ENCODE measurements around the gene DSCAM.

The DSCAM gene

DNA sequence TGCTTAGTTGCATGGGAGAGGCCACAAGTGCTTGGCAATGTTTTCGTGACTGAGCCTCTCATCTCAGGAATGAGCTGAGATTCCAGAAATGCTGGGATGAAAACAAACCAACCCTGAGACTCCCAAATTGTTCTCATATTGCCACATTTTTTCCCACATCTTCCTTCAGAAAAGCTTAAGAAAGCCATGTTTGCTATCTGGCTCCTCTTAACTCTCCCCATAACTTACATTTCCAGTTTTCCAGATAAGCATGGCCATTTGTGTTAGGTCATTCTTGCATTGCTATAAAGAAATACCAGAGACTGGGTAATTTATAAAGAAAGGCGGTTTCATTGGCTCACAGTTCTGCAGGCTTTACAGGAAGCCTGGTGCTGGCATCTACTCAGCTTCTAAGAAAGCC, 17.2 kb downstream of the DSCAM start:
- Mint-ChIP-seq H3K27me3 (no peaks in the 10 kb centered on the region), H3K36me3 (ENCODE audit: low read depth) (no peaks in the 10 kb centered on the region), H3K4me3 (no peak overlapping the region), H3K27ac (no peak overlapping the region), H3K4me1 (ENCODE audit: low read depth) (no peaks in the 10 kb centered on the region), H3K9me3 (peaks cover 20% of the 10 kb centered on the region)
- intact Hi-C loops (cut with micrococcal nuclease) = no loop called here

DNA sequence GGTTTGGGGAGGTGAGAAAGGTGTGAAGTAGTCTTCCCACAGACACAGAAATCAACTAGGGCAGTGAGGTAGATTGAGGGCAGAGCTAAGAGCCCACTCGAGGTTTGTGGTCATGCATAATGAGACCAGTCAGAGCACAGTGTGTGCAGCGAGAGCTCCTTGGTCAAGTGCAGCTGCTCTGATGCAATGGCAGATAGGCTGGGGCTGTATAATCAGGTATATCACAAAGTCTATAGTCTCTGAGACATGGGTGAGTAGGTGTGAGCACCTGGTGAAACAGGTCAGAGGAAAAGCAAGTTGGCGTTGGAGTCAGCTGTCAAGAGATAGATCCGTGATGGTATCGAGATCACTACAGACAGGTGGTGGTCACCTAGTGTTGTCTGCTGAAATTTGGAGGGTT, 17.6 kb downstream of the DSCAM start:
- Mint-ChIP-seq H3K4me1 (ENCODE audit: low read depth) (no peaks in the 10 kb centered on the region), H3K36me3 (ENCODE audit: low read depth) (no peaks in the 10 kb centered on the region), H3K4me3 (no peak overlapping the region), H3K9me3 (peaks cover 25% of the 10 kb centered on the region), H3K27ac (no peak overlapping the region), H3K27me3 (no peaks in the 10 kb centered on the region)
- intact Hi-C loops (cut with micrococcal nuclease) = no loop called here

DNA sequence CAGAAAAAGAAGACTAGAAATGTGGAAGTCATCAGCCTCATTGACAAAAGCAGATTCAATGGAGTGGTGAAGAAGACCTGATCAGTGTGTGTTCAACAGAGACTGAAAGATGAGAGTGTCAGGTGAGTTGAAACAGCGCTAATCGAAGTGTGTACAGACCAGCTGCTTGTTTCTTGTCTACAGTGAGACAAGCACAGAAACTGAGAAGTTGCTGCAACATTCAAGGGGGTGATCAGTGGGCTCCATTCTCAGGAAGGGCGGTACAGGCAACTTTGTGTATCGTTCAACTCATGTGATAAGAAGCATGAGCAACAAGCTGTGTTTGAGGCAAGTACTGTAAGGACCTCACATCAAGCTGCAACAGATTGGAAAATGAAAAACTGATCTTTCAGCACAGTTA, 19.4 kb downstream of the DSCAM start:
- H3K36me3 Mint-ChIP-seq (ENCODE audit: low read depth) = no peaks in the 10 kb centered on the region
- H3K9me3 Mint-ChIP-seq = peaks cover 26% of the 10 kb centered on the region
- H3K4me3 Mint-ChIP-seq = no peak overlapping the region
- intact Hi-C loops (cut with micrococcal nuclease) = no loop called here
- H3K4me1 Mint-ChIP-seq (ENCODE audit: low read depth) = no peaks in the 10 kb centered on the region
- H3K27me3 Mint-ChIP-seq = no peaks in the 10 kb centered on the region
- H3K27ac Mint-ChIP-seq = no peak overlapping the region

DNA sequence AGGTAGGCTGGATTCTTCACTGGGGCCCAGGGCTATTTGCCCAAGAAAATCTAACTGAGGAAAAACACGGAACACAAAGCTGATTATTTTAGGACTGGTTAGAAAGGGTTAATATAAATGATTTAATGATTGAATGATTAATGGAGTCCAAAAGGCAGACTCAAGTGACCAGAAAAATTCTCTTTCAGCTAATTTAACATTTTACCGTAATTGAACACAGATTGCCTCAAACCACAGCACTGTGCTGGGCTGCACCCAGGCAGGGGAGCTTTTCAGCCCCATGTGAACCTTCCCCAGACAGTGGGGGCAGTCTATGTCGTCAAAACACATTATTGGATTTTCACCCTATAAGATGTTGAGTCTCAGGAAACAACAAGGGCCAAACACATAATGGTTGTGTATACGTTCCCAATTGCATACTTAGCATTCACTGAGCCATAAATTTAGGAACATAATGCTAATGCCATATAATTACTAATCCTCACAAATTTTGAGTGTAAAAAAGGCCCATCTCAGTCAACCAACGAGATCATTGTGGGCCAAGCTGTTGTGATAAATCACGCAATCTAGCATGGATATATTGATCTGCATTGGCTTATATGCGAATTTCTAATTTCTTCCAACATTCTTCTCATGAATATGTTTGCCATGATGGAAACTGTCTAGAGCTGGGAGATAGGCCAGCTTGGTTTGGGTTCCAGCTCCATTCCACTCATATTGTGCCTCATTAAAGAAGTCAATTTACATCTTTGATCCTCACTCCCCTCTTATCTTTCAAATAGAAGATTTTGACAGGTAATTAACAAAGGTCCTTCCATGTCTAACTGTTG, 27.7 kb downstream of the DSCAM start:
- H3K4me1 Mint-ChIP-seq (ENCODE audit: low read depth) = no peaks in the 10 kb centered on the region
- intact Hi-C loops (cut with micrococcal nuclease) = no loop called here
- H3K36me3 Mint-ChIP-seq (ENCODE audit: low read depth) = no peaks in the 10 kb centered on the region
- H3K27me3 Mint-ChIP-seq = no peaks in the 10 kb centered on the region
- H3K27ac Mint-ChIP-seq = no peak overlapping the region
- peaks cover 10% of the 10 kb centered on the region for H3K9me3 Mint-ChIP-seq
- no peak overlapping the region for H3K4me3 Mint-ChIP-seq

DNA sequence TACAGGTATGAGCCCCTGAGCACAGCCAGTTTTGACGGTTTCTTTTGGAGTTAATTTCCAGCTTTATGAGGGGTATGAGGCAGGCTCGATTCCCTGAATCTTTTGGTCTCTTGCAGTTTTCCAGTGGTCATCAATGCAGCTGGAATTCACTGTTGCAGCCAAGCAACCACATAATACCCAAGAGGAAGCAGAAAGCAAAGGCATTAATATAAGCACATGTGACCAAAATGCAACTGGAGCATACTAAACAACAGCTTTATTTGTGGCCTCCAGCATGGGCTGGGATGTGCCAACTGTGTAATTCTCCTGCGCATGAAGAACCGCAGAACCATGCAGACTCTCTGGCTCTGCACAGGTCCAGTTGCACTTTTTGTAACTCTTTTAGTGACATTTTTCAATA, 33.0 kb downstream of the DSCAM start:
- H3K9me3 Mint-ChIP-seq = no peaks in the 10 kb centered on the region
- no peak overlapping the region for H3K4me3 Mint-ChIP-seq
- no peaks in the 10 kb centered on the region for H3K27me3 Mint-ChIP-seq
- no peak overlapping the region for H3K27ac Mint-ChIP-seq
- intact Hi-C loops (cut with micrococcal nuclease) = no loop called here
- no peaks in the 10 kb centered on the region for H3K4me1 Mint-ChIP-seq (ENCODE audit: low read depth)
- H3K36me3 Mint-ChIP-seq (ENCODE audit: low read depth) = no peaks in the 10 kb centered on the region

DNA sequence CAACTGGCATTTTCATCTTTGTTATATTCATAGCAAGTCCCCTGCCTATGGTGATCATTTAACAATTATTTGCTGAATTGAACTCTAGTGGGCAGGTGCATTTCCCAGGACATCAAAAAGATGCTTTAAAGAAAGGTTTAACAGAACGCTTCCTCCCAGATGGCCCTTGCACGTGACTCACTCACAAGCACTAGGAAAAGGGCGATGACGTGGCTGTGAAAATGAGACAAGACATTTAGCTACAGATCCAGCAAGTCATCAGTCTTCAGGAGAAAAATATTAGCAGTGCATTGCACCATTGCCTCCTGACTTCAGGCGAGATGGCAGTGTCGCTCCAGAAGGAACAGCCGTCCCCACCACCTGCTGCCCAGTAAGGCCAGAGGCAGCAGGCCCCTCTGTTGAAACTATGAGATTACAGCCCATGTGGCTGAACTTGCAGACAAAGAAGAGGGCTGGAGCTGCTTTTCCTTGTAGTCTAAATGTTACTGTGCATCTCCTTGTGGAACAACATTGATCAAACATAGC, 37.2 kb downstream of the DSCAM start:
- Mint-ChIP-seq H3K9me3 (peaks cover 24% of the 10 kb centered on the region), H3K27me3 (no peaks in the 10 kb centered on the region), H3K36me3 (ENCODE audit: low read depth) (no peaks in the 10 kb centered on the region), H3K27ac (no peak overlapping the region), H3K4me1 (ENCODE audit: low read depth) (no peaks in the 10 kb centered on the region), H3K4me3 (no peak overlapping the region)
- intact Hi-C loops (cut with micrococcal nuclease) = no loop called here

DNA sequence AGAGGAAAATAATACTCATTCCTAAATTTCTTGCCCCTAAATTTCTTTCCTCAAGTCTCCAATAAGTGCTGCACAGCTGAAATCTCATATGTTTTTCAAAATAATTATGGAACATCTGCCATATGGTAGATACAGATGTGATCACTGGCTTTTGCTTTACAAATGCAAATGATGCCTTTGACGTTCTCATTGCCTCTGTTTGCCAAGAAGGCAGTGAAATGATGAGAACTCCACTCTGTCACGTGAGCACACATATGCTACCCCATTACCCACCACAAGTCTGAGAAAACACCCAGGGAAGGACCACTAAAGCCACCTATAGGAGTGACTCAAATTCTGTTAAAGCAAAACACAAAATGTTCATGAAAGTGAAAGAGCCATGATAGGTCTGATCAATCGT, 43.9 kb downstream of the DSCAM start:
- intact Hi-C loops (cut with micrococcal nuclease) = no loop called here
- H3K27ac Mint-ChIP-seq = no peak overlapping the region
- H3K4me1 Mint-ChIP-seq (ENCODE audit: low read depth) = no peaks in the 10 kb centered on the region
- no peak overlapping the region for H3K4me3 Mint-ChIP-seq
- no peaks in the 10 kb centered on the region for H3K36me3 Mint-ChIP-seq (ENCODE audit: low read depth)
- H3K9me3 Mint-ChIP-seq = peaks cover 77% of the 10 kb centered on the region
- no peaks in the 10 kb centered on the region for H3K27me3 Mint-ChIP-seq

DNA sequence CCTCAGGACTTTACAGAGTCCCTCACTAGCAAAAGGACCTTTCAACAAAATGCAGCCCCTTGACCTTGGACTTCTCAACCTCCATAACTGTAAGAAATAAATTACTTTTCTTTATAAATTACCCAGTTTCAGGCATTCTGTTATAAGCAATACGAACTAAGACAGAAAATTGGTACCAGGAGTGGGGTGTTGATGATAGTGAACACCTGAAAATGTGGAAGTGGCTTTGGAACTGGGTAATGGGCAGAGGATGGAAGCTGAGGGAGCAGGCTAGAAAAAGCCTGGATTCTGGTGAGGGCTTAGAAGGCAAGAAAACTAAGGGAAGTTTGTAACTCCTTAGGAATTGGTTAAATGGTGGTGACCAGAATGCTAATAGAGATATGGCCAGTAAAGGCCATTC, 46.8 kb downstream of the DSCAM start:
- H3K9me3 Mint-ChIP-seq = peaks cover 58% of the 10 kb centered on the region
- intact Hi-C loops (cut with micrococcal nuclease) = no loop called here

DNA sequence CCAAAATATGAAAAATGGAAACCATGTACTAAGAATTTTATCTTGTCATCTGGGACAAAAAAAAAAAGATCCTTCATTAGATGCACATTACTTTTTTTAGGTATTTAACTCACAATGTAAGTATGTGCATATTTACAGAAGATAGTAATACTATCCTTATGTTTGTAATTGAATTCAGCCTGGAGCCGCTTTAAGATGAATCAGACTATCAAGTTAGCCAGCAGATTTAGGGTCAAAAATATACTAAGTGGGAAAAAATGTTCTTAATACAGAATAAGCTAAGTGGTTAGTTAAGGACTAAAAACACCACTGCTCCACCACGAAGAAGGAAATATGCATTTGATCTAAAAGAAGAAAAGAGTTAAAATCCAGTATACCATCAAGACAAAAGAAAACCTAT, 49.1 kb downstream of the DSCAM start:
- Mint-ChIP-seq H3K27ac (no peak overlapping the region), H3K27me3 (no peaks in the 10 kb centered on the region), H3K36me3 (ENCODE audit: low read depth) (no peaks in the 10 kb centered on the region), H3K9me3 (peaks cover 38% of the 10 kb centered on the region), H3K4me1 (ENCODE audit: low read depth) (no peaks in the 10 kb centered on the region), H3K4me3 (no peak overlapping the region)
- intact Hi-C loops (cut with micrococcal nuclease) = no loop called here

More for the DNA sequence above, 46.8 kb downstream of the DSCAM start:
- H3K4me1 Mint-ChIP-seq (ENCODE audit: low read depth) = no peaks in the 10 kb centered on the region
- H3K27ac Mint-ChIP-seq = no peak overlapping the region
- no peak overlapping the region for H3K4me3 Mint-ChIP-seq
- no peaks in the 10 kb centered on the region for H3K36me3 Mint-ChIP-seq (ENCODE audit: low read depth)
- no peaks in the 10 kb centered on the region for H3K27me3 Mint-ChIP-seq

DNA sequence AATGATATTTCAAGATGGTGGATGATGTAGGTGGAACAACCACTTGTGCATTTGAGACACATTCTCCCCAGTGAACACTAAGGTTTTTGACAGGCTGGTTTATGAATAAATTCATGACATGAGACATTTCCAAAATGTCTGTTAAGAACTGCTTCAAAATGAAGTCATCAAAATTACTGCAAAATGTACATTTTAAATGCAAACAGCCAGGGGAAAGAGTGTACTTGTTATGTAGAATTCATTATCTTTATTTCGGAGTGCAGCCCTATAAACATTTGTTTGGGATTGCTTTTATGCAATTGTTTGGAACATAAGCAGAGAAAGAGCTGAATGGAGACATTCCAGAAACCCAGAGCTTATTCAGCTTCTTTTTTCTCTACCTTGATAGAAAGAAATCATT, 49.5 kb downstream of the DSCAM start:
- H3K27me3 Mint-ChIP-seq = no peaks in the 10 kb centered on the region
- H3K27ac Mint-ChIP-seq = no peak overlapping the region
- no peaks in the 10 kb centered on the region for H3K36me3 Mint-ChIP-seq (ENCODE audit: low read depth)
- no peak overlapping the region for H3K4me3 Mint-ChIP-seq
- H3K9me3 Mint-ChIP-seq = peaks cover 36% of the 10 kb centered on the region
- no peaks in the 10 kb centered on the region for H3K4me1 Mint-ChIP-seq (ENCODE audit: low read depth)
- intact Hi-C loops (cut with micrococcal nuclease) = no loop called here

DNA sequence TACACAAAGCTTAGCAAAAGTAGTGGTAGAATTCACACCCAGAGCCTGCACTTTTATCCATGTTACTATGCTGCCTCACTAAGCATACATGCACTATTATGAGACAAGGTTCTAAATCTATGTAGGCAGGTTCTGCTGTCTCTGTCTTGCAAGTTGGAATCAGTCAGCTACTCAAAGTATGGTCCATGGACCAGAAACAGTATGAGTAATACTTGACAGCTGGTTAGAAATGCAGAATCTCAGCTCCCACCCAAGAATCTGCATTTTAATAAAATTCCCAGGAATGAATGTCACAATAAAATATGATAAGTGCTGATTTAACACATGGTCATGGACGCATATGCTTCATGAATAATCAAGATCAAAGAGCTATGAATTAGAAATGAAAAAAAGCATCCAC, 50.5 kb downstream of the DSCAM start:
- Mint-ChIP-seq H3K27ac (no peak overlapping the region), H3K4me1 (ENCODE audit: low read depth) (no peaks in the 10 kb centered on the region), H3K36me3 (ENCODE audit: low read depth) (no peaks in the 10 kb centered on the region), H3K9me3 (peaks cover 28% of the 10 kb centered on the region), H3K4me3 (no peak overlapping the region), H3K27me3 (no peaks in the 10 kb centered on the region)
- intact Hi-C loops (cut with micrococcal nuclease) = no loop called here

DNA sequence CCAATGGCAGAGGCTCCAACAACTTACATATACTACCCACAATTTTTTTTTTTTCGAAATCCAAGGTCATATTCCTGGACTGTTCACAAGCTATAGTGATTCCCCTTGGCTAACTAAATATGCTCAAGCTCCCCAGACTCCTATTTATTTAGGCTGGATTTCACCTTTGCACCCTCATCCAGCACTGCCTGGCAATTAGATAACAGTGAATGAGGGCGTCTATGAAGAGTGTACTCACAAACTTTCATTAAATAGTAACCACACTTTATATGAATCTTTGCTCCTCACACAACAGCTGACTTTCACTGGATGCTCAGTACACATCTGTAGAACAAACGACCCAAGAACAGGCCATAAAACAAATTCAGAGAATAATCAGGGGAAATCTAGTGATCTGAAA, 51.6 kb downstream of the DSCAM start:
- H3K9me3 Mint-ChIP-seq = peaks cover 16% of the 10 kb centered on the region
- H3K27ac Mint-ChIP-seq = no peak overlapping the region
- no peaks in the 10 kb centered on the region for H3K36me3 Mint-ChIP-seq (ENCODE audit: low read depth)
- no peaks in the 10 kb centered on the region for H3K27me3 Mint-ChIP-seq
- intact Hi-C loops (cut with micrococcal nuclease) = no loop called here
- H3K4me3 Mint-ChIP-seq = no peak overlapping the region
- no peaks in the 10 kb centered on the region for H3K4me1 Mint-ChIP-seq (ENCODE audit: low read depth)

DNA sequence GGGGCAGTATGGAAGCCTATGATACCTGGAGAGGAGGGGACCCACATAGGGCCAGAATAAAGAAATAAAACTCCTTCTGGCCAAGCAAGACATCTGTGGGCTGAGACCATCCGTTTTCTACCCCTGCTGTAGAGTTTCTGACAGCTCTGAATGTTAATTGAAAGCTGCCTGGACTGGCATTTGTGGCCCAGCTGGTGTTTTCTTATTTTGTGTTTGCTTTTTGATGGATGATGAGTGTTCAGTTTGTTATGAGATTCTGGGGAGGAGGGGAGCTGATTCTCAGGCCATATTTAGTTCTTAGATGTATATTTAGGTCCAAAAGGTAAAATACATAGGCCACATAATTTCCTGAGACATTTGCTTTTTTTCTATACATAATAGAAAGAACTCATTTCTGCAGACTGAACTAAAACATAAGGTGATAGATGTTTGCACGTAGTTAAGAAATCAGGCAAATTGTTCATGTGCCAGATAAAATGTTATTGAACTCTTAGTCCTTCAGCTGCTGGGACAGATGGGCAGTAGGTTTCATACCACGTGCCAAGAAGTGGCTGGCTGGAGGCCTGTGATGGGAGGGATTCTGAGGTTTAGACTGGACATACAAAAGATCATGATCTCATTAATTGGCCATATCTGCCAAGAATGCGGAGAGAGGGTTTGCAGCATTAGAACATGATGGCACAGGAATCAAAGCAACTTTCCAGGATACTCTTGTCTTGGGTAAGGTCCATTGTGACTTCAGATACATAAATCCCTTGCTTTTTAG, 54.1 kb downstream of the DSCAM start:
- Mint-ChIP-seq H3K36me3 (ENCODE audit: low read depth) (no peaks in the 10 kb centered on the region), H3K4me1 (ENCODE audit: low read depth) (no peaks in the 10 kb centered on the region), H3K4me3 (no peak overlapping the region), H3K27me3 (no peaks in the 10 kb centered on the region), H3K27ac (no peak overlapping the region), H3K9me3 (peaks cover 6% of the 10 kb centered on the region)
- intact Hi-C loops (cut with micrococcal nuclease) = no loop called here

DNA sequence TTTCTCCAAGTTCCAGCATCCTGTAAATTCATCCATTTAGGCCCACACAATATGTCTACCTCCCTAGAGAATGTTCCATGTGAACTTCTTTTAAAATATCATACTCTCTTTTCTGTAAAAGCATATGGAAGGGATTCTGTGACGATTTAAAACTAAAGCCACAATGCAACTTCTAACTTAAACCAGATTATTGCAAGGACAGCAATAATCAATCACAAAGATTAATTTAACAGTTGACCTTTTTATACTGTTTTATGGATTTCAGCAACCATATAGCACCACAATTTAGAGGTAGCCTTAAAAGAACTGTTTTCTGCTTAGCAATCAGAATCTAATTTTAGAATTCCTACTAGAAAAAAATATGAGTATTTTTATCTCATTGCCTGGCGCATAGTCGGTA, 58.3 kb downstream of the DSCAM start:
- no peaks in the 10 kb centered on the region for H3K4me1 Mint-ChIP-seq (ENCODE audit: low read depth)
- no peak overlapping the region for H3K4me3 Mint-ChIP-seq
- H3K36me3 Mint-ChIP-seq (ENCODE audit: low read depth) = no peaks in the 10 kb centered on the region
- peaks cover 6% of the 10 kb centered on the region for H3K9me3 Mint-ChIP-seq
- intact Hi-C loops (cut with micrococcal nuclease) = no loop called here
- no peak overlapping the region for H3K27ac Mint-ChIP-seq
- H3K27me3 Mint-ChIP-seq = no peaks in the 10 kb centered on the region

All from dendritic cell treated with granulocyte-macrophage colony-stimulating factor and Interleukin-4, amounts not matched to agents 40 ng/mL and 50 ng/mL, for 4 days (primary cell).